NT2/D1 (cell line): Measurements from ENCODE around the gene NEURL4.
"Not testable (repeated sequence)": the region's sequence is repeated elsewhere in the genome, so short reads cannot be mapped to it uniquely, and the experiment has no call there.

ENCODE experiments used
- DNase-seq: peaks from one replicate; pipeline ENCODE4 v3.0.0-alpha.2; 2011; ENCODE audit warnings: low read depth, low spot score
- H3K27me3 ChIP-seq: 2 replicates; pipeline ENCODE4 v1.6.0; 2011; ENCODE audit warnings: mild to moderate bottlenecking; ENCODE audit not compliant: insufficient read length, insufficient read depth
- H3K36me3 ChIP-seq: 2 replicates; pipeline ENCODE4 v1.6.1; 2011; ENCODE audit warnings: mild to moderate bottlenecking, low read length, mixed read lengths; ENCODE audit not compliant: insufficient read depth, insufficient read length
- H3K4me1 ChIP-seq: 2 replicates; pipeline ENCODE4 v1.5.1; 2011; ENCODE audit not compliant: insufficient read depth, insufficient read length
- H3K4me3 ChIP-seq: 2 replicates; pipeline ENCODE4 v1.5.1; 2011; ENCODE audit warnings: low read depth; ENCODE audit not compliant: insufficient read length
- H3K9ac ChIP-seq: 2 replicates; pipeline ENCODE4 v1.6.0; 2011; ENCODE audit warnings: low read depth; ENCODE audit not compliant: insufficient read length
- H3K9me3 ChIP-seq: 2 replicates; pipeline ENCODE4 v1.5.1; 2011; ENCODE audit warnings: mild to moderate bottlenecking, low read length; ENCODE audit not compliant: insufficient read depth
- SUZ12 ChIP-seq: IDR thresholded peaks from 2 replicates; pipeline ENCODE4 v1.6.1; 2011; ENCODE audit not compliant: insufficient read length, insufficient read depth; ENCODE audit errors: extremely low read depth
- YY1 ChIP-seq: IDR thresholded peaks from 2 replicates; pipeline ENCODE4 v1.6.1; 2011; ENCODE audit not compliant: insufficient read length, insufficient read depth
- ZNF274 ChIP-seq: IDR thresholded peaks from 2 replicates; pipeline ENCODE4 v1.6.1; 2011; ENCODE audit warnings: mild to moderate bottlenecking, low read depth, low read length

Gene NEURL4

DNA sequence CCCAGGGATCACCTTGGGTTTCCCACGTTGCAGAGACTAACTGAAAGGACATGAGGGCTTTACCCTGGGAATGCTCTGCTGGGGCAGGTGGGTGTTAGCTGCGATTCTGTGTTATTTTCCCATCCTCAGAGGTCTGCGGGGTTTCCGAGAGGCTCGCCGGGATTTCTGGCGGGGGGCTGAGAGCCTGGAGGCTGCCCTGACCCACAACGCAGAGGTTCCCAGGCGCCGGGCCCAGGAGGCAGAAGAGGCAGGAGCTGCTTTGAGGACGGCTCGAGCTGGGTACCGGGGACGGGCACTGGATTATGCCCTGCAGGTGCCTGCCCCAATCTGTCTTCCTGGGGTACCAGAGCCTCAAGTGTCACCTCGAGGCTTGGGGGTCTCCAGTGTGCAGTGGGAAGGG is 14.1 kb upstream of the NEURL4 start:
- Histone ChIP-seq H3K9ac (no peak overlapping the region), H3K9me3 (no peaks in the 10 kb centered on the region), H3K4me3 (no peak overlapping the region), H3K27me3 (no peaks in the 10 kb centered on the region), H3K4me1 (peaks cover 1% of the 10 kb centered on the region), H3K36me3 (no peaks in the 10 kb centered on the region)
- TF ChIP-seq ZNF274 = no peak
- no peak for TF ChIP-seq SUZ12
- no peak for TF ChIP-seq YY1
- DNase-seq = no peak

DNA sequence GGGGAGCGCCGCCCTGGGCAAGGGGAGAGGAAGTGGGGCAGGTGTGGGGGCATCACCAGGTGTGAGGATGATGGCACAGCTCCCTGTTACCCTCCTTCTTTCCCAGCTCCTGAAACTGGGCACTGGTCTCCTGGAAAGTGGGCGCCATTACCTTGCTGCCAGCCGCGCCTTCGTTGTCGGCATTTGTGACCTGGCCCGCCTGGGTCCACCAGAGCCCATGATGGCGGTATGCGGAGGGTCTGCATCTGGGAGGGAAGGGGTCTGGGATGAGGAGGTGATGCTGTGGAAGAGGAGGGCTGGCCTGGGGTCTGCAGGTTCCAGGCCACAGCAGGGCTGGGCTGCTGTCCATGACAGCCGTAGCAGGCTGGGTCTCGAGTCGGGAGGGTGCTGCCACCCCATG is 12.7 kb upstream of the NEURL4 start:
- Histone ChIP-seq H3K4me3 (no peak overlapping the region), H3K27me3 (no peaks in the 10 kb centered on the region), H3K9me3 (no peaks in the 10 kb centered on the region)

DNA sequence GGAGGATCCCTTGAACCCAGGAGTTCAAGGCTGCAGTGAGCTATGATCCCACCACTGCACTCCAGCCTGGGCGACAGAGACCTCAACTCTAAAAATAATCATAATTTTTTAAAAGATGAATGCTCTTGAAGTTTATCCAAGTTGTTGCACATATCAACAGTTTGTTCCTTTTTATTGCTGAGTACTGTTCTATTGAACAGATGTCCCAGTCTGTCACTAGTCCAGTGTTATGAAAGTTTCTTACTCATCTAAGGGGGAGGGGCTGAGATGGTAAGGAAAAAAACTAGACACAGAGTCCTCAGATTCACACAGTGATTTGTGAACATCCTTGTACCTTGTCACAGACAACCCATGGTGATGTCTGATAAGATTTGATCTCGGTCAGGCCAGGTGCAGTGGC is 11.0 kb upstream of the NEURL4 start:
- no peak for DNase-seq
- H3K4me1 ChIP-seq = peaks cover 3% of the 10 kb centered on the region
- H3K36me3 ChIP-seq = no peaks in the 10 kb centered on the region

More for the DNA sequence above, 12.7 kb upstream of the NEURL4 start:
- no peak for DNase-seq
- H3K9ac ChIP-seq = no peak overlapping the region
- no peaks in the 10 kb centered on the region for H3K36me3 ChIP-seq
- peaks cover 3% of the 10 kb centered on the region for H3K4me1 ChIP-seq
- no peak for TF ChIP-seq YY1
- TF ChIP-seq SUZ12 = no peak
- no peak for TF ChIP-seq ZNF274

DNA sequence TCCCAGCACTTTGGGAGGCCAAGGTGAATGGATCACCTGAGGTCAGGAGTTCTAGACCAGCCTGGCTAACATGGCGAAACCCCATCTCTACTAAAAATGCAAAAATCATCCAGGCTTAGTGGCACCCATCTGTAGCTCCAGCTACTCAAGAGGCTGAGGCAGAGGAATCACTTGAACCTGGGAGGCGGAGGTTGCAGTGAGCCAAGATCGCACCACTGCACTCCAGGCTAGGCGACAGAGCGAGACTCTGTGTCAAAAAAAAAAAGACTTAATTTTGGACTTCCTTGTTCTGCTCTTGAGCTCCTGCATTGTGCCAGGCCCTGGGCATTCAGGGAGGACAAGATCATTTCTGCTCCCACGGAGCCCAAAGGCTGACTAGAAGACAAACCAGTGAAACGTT is 8.5 kb upstream of the NEURL4 start:
- not testable (repeated sequence) for DNase-seq, H3K27me3 ChIP-seq, H3K36me3 ChIP-seq, H3K9me3 ChIP-seq, H3K4me1 ChIP-seq, H3K9ac ChIP-seq, H3K4me3 ChIP-seq

More for the DNA sequence above, 11.0 kb upstream of the NEURL4 start:
- Histone ChIP-seq H3K9me3 (no peaks in the 10 kb centered on the region), H3K27me3 (no peaks in the 10 kb centered on the region), H3K4me3 (no peak overlapping the region), H3K9ac (no peak overlapping the region)
- TF ChIP-seq SUZ12 (no peak), ZNF274 (no peak), YY1 (no peak)

DNA sequence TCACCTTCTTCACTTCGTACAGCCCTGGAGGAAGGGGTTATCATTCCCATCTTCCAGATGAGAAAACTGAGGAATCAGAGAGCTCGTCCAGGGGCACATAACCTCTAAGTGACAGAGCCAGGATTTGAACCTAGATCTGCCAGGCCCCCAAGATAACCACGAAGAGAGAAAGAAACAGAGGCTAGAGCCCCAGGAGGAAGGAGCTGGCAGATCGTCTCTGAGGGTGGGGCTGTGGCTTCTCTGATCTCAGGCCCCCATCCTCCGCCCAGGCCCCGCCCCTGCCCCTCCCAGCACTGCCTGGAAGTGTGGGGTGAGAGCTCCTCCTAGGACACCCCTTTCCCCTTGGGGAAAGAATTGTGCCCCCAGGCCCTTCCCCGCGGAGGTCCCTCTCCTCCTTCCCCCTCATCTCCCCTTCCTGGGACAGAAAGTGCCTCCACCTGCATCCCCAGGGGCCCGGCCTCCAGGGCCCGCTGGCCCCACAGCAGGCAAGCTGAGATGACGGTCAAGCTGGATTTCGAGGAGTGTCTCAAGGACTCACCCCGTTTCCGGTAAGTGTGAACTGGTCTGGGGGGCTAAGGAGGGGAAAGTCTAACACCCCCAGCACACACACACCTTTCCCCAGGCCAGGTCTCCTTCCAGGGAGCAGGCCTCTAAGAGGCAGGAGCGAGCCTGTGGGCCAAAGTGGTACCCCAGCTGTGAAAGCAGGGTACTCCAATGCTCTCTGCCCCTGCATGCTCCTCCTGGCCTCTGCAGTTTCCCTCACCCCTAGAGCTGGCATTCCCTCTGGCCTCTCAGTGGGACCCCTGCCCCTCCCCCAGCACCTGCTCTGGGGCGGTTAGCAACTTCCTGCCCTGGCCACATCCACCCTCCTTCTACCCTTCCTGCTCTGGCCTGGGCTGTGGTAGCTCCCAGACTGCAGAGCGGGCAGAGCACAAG is 7.4 kb upstream of the NEURL4 start, which contains the start of gene ACAP1:
Gene ACAP1, plus strand, starts transcription at position 290 of the 936 bp plus-strand sequence. Its CDS starts 206 bp downstream, at position 496.
- Histone ChIP-seq H3K4me1 (peaks cover 3% of the 10 kb centered on the region), H3K9me3 (no peaks in the 10 kb centered on the region), H3K27me3 (no peaks in the 10 kb centered on the region), H3K9ac (peak within 1 kb of the TSS; percentile 17), H3K4me3 (no peak within 1 kb of the TSS), H3K36me3 (no peaks in the 10 kb centered on the region)
- TF ChIP-seq SUZ12 (no peak), YY1 (no peak), ZNF274 (no peak)
- no peak for DNase-seq

DNA sequence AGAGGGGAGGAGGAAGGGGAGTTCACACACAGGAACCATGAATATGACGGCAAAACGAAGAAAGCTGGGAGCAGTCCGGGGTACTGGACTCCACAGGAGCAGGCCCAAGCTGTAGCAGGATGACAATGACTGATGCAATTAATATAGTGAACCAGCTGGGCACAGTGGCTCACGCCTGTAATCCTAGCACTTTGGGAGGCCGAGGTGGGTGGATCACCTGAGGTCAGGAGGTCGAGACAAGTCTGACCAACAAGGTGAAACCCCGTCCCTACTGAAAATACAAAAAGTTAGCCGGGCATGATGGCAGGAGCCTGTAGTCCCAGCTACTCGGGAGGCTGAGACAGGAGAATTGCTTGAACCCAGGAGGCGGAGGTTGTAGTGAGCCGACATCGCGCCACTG is 6.6 kb upstream of the NEURL4 start:
- not testable (repeated sequence) for H3K36me3 ChIP-seq, H3K27me3 ChIP-seq, DNase-seq, H3K9me3 ChIP-seq, H3K4me3 ChIP-seq, H3K4me1 ChIP-seq, H3K9ac ChIP-seq

DNA sequence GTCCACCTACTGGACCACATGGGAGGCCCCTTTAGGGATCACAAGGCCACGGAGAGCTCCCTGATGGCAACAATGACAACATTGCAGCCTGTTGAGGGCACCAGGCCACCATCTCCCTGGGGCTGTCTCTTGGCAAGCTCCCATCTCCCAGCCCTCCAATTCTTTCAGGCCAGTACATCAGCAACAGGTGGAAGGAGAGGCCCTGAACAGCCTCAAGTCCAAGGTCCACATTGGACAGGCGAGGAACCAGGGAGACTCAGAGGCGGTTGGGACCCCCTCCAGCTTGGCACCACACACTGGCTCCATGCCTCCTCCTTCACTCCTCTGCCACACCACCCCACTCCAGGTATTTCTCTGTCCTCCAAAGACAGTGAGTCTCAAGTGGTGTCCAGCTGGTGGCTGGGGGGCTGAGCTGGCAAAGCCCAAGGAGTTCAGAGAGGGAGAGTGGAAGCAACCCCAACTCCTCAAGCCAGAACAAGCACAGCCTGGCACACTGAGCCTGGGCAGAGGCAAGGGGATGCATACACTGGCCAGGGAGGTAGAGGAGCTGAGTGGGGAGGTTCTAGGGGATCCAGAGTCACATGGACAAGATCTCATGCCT is 5.9 kb upstream of the NEURL4 start:
- no peak for DNase-seq
- Histone ChIP-seq H3K4me1 (peaks cover 3% of the 10 kb centered on the region), H3K9me3 (no peaks in the 10 kb centered on the region), H3K4me3 (no peak overlapping the region), H3K9ac (no peak overlapping the region), H3K27me3 (no peaks in the 10 kb centered on the region), H3K36me3 (no peaks in the 10 kb centered on the region)
- TF ChIP-seq ZNF274 (no peak), YY1 (no peak), SUZ12 (no peak)

DNA sequence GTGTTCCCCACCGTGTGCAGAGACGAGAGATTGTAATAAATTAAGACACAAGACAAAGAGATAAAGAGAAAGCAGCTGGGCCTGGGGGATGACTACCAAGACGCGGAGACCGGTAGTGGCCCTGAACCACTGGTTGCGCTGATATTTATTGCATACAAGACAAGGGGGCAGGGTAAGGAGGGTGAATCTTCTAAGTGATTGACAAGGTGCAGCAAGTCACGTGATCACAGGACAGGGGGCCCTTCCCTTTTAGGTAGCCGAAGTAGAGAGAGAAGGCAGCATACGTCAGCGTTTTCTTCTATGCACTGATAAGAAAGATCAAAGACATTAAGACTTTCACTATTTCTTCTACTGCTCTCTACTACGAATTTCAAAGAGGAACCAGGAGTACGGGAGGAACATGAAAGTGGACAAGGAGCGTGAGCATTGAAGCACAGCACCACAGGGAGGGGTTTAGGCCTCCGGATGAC is 3.5 kb upstream of the NEURL4 start:
- not testable (repeated sequence) for H3K36me3 ChIP-seq, H3K27me3 ChIP-seq, H3K9me3 ChIP-seq, H3K9ac ChIP-seq, H3K4me1 ChIP-seq, H3K4me3 ChIP-seq, DNase-seq
